IPS-11a (cell line): ENCODE results near the gene DNM3.

Experiments
- H3K4me3 ChIP-seq: one replicate; pipeline ENCODE4 v1.5.1; 2013; ENCODE audit warnings: low read depth, low read length, control low read depth

The DNM3 gene

DNA sequence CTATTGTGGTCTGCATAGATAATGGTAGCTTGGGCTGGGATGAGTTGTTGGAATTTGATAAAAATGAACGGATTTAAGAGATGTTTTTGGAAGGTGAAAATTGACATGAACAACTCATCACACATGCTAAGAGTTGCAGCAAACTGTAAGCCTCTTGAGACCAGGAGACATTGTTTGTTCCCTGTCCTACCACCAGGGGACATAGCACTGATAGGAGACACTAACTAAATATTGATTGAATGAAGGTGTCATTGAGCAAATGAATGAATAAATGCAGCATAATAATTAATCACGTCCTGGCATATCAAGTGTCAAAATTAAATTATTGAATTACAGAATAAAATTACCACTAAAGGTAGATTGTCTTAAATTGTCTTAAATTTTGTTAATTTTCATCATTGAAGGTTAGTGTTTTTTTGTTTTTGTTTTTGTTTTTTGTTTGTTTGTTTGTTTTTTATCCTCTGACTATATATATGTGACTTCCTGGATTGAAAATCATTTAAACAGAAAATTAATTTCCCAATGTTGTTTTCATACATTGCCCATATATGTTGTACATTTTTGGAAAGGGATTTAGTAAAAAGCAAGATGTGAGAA is 293.9 kb downstream of the DNM3 start:
- H3K4me3 ChIP-seq, result no peak overlapping the region

DNA sequence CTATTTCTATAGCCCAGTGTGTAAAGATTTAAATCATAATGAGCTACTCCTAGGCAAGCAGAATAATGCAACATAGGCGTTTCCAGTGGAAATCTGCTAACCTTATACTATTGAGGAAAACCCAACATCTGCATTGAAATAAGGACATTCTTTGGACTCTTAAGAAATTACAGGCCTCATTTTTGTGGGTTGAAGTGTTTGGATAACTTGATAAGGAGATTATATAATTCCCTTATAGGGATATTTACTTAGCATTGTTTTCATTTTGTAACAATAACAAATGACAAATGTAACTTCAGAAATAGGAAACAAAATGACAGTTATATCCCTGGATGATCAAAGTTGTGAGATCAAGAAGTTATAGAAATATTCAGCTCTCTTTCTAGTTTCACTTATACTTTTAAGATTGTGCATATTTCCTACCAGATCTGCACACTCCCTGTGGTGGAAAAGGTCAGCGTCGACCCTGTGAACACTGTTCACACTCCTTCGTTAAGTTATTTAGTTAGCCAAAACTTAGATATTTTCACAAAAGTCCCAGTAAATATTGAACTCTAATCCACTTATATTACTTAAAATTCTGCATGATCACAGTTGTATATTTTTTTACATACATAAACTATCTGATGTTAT is 294.8 kb downstream of the DNM3 start:
- no peak overlapping the region for H3K4me3 ChIP-seq

DNA sequence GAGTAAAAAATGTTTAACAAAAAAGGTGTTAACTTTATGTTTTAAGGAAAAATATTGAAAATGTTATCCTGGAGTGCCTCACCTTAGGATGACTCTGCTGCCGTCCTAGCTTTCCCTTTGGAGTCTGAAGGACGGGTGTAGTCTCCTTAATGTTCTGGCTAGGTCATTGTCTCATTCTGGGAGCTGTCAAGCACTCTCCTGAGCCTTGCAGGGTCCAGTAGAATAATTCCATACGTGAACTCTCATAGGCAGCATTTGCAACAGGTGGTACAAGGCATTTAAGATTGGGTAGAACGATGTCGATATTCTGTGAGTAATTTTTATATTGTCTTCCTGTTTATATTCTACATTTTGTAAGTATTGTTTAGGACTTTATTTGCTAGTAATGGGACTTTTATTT is 295.6 kb downstream of the DNM3 start:
- no peak overlapping the region for H3K4me3 ChIP-seq

DNA sequence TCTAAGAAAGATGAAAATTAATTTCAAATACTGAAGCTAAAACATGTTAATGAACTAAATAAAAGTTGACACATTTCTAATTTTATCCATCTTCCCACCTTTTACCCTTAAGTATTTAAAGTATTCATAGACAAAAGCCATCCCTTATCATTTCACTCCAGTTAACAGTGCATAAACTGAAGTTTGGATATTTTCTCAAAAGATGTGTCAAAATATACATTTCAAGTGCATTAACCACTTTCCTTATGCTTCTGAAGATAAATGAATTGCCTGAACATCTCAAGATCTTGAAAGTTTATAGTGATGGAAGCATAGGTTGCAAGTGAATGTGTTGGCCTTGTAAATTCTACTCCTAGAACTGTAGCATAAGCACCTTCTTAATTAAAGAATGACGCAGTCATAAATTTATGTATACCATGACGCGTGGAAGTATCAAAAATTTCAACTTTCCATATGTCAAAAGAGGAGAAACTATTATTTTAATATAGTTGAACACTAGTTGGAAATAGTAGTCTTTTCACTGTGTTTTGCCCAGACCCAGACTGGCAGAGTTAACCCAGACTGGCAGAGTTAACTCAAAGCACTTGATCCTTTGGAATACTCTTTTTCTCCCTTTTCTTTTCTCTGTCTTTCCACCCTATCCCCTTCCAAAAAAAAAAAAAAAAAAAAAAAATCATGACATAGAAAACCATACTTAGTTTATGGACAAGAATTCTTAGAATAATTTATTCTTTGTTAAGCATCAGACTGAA is 296.6 kb downstream of the DNM3 start:
- no peak overlapping the region for H3K4me3 ChIP-seq

DNA sequence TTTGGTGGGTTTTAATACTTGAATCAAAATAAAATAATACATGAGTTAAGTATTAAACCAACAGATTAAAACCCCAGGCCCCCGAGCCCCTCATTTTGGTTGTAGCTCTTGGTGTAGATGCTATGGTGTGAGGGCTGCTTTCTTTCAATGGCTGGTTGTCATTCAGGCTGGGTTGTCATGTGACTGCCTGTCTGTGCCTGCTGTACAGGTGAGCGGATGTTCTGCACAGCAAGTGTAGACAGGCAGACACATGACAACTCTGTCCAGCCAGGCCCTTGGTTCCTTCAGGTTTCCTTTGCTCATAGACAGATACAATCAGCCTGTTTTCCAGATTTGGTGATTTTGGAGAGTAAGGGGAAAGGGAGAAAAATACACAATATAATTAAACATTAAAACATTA is 297.3 kb downstream of the DNM3 start:
- H3K4me3 ChIP-seq, result no peak overlapping the region

DNA sequence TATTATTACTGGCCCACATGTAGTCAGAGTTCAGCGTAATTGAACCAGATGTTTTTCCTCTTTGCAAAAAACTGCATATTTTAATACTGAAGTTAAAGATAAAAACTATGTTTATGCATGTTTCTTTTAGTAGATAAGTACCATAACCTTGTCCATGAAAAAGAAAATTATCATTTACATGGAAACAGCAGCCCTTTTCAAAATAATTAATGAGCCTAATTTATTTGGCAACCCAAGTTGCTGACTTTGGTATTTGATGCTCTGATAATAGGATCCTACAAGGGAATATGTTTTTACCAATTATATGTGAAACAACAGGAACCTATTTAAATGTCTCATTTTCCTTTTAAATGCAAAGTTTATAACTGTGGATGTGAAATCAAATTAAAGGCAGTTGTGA is 297.9 kb downstream of the DNM3 start:
- no peak overlapping the region for H3K4me3 ChIP-seq

DNA sequence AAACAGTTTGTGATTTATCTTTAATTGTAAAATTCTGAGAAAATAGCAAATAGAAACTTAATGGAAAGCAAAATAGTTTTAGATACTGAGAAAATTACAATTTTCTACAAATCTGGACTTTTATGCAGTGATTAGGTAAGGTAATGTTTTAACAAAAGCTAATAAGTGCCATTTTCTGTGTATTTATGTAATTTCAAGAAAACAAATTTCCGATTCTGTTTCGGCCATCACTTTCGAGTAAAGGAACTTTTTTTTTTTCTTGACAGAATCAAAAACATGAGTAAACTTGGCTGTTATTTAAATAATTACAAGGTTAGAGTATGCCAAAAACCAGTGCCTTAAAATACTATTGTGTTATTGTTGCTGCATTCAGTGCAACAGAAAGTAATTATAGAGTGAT is 298.8 kb downstream of the DNM3 start:
- no peak overlapping the region for H3K4me3 ChIP-seq

DNA sequence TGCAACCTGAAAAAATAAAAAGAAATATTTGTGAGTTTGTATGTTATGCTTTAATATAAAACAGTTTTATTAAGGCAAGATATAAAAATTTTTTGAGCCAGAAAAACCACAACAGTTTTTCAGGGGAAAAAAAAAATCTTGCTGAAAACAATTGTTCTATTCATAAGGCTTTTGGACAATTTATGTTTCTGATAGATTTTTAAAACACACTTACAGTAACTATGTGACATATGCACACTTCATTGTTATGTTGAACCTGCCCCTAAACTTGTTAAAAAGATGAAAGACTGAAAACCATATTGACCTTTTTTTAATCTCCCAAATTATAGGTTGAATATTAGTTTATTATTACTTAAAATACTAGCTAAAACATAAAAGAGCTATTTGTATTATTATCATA is 299.3 kb downstream of the DNM3 start:
- no peak overlapping the region for H3K4me3 ChIP-seq

DNA sequence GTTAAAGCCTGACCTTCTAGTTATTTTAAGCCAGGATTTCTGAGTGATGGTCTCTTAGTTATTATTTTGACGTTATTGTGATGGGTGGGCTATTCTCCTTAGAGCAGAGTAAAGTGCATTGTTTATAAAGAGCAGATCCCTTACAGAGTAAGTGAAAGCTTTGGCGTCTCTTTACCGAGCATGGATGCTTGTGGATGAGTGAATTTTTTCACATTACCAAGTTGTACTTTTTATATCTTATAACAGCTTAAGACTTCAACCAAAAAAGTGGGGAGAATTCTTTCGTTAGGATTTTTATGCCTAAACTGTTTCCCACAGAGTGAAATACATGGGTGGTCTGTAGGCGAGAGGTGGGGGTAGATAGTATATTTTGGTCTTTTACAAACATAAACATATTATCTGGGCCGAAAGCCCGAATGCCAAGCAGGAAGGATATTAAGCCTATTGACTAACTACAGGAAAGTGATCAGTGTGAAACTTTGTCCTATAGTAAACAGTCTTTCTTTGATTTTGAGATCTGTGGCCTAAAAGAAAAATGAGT is 300.1 kb downstream of the DNM3 start:
- H3K4me3 ChIP-seq, result no peak overlapping the region

DNA sequence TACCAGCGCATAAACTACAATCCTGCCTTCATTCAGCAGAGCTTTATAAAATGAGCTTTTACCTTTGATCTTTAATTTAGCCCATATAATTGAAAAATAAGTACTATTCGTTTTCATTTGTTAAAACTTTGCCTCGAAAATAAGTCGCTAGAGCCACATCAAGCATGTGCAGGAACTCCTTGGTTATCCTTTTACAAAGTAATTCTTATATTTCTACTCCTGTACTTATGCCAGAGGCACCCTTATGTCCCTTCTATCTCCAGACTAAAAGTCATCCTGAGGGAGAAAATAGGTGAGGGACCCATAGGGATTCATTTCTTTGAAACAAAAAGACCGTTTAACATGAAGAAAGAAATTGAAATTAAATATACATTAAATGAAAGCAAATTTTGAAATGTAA is 301.0 kb downstream of the DNM3 start:
- no peak overlapping the region for H3K4me3 ChIP-seq

DNA sequence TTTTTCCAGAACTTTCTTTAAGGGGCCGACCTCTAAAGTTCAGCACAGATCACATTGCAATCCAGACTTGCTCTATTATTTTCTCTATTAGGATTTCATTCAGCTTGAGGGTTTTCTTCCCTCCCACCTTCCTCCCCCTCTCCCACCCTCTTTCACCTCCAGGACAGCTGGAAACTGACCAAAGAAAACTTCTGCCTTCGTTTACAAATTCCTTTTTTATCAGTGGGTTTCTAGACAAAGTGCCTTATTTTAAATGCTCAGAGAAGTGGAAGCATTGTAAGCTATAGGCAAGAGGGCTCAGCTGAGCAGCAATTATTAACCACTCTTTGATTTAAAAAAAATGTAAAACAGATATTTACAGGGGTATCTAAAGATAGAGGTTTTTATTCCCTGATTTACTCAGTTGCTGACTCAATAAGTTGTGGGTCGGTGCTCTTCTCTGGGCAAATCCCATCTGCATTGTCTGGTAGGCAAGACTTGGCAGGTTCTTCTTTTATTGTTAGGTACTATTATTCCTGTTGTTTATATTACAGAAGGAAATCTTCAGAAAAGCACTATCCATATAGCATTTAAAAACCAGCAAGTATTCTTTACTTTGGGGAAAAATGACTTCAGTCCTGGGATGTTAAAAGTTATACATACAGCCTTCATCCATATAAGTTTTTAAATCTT is 302.2 kb downstream of the DNM3 start:
- H3K4me3 ChIP-seq, result no peak overlapping the region

DNA sequence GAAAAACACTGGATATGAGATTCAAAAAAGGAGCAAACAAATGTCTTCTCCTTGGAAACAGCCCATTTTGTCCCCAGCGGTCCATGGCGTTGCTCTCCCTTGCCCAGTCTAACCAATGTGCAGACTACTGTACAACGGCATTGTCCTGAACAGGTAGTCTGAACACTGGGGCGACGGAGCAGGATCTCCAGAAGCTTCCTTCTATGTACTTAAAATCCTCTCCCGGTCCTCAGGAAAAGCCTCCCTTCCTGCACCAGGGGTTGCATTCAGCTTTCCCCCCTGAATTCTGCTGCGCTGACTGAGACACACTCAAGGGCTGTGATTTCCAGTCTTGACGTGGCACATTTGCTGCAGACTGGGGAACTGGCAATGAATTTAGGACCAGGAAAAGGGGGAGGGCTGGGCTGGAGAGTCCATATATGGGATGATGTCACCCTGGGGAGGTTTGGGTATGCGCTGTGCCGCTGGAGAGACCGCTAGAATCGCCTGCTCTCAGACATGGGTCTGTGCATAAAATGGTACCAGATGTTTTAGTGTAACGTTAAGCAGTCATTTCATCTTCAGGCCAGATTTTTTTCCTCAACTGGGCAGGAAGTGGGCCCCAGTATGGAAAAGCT is 303.3 kb downstream of the DNM3 start:
- H3K4me3 ChIP-seq, result no peak overlapping the region

DNA sequence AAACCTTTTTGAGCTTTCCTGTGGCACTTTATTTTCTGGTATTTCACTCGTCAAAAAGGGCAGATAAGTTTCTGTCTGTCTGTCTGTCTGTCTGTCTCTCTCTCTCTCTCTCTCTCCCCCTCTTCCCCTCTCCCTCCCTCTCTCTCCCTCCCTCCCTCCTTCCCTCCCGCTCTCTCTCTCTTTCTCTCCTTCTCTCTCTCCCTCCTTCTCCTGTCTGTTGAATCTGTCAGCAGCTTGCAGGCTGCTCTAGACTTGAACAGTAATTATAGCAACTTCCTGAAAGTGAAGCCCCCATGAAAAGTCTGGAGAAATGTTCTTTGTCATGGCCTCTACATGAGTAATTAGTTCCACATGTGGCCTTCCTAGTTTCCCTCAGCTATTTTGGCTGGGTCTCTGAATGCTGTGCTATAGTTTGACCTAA is 303.9 kb downstream of the DNM3 start:
- H3K4me3 ChIP-seq, result no peak overlapping the region

DNA sequence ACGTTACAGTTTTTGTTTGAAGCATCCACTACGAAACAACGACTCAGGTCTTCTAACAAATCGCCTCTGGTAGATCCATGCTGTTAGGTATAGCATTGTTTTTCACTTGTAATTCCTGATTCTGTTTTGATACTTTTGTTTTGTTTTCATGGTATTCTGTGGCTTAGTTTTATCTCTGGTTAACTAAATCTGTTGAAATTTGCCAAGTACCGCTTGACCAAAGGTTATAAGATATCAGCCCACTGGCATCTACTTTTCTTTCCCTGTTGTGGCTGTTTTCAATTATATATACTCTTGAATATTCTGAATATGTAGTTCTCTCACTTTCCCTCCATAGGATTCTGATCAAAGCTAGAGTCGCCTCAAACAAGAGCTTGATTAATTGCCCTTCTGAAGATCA is 304.4 kb downstream of the DNM3 start:
- no peak overlapping the region for H3K4me3 ChIP-seq

DNA sequence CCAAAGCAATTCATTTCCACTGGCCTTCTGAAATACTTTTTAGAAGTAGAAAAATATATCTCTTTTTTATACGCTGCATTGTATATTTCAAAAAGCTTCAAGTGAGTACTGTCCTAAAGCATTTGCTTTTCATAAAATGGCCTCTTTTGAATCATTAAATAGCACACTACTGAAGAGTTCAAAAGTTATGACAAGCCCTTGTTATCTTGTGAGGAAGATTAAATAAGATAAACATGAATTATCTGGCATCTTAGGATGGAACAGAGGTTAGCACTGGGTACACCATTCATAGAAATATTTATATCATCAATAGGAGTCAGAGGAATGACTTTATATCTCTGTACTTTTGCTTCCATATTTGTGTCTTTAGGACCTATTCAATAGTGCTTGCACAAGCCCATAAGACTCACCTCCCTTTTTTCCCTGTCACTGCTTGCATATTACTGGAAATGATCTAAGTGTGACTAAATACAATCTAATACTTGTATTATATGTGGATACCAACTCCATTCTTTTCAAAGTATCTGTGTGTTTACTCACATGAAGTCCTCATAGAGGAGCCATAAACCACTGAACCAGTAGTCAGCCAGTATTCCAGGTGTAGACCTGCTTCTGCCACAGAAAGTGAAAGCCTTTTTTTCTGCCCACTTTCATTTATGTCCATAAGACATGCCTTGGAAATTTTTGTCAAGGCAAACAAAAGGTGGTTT is 305.0 kb downstream of the DNM3 start:
- H3K4me3 ChIP-seq, result no peak overlapping the region

DNA sequence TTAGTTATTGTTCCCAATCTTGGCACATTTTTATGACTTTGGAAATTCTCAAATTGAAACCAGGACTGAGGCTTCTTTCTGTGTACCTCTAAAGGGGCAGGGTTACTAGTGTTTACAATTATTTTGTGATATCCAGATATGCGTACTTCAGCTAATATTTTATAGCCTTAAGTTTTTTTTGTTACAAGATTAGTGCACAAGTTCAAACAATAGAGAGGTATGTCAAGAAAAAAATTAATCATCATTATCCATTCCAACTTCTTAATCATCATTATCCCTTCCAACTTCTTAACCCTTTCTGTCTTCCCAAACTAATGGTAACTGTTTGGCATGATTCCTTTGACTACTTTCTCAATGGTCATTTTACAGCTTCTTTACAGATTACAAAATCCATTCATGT is 306.2 kb downstream of the DNM3 start:
- H3K4me3 ChIP-seq, result no peak overlapping the region

DNA sequence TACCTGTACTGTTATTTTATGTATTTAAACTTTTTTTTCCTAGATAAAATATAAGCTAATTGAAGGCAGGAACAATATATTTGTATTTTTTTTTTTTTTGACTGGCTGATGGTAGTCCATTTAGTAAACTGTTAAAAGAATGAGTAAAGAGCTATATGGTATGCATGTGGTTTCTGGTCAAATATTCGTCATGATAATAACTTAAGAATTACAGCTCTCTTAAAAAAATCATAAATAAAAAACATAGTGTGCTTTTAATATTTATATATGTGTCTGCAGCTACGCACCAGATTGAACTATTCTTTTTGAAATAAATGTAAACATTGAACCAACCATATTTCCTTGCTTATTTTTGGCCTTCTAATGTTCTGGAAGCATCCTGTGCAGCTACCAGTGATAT is 306.9 kb downstream of the DNM3 start:
- no peak overlapping the region for H3K4me3 ChIP-seq

DNA sequence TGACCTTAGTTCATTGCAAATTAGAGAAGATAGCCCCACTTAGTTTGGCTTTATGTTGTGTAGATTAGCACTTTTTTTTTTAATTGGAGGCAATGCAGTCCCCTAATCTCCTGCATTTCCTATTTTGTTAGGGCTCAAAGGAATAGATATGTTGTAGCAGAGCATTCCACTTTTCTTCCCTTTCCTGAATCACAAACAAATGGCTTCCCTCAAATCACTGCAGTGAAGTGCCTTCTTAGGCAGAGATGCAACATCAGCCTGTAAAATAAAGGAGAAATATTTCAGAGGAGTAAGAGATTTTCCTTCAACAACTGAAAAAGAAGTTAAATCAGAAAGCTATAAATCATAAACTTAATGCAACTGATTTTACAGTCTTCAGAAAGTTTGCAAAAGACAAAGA is 307.4 kb downstream of the DNM3 start:
- H3K4me3 ChIP-seq, result no peak overlapping the region

DNA sequence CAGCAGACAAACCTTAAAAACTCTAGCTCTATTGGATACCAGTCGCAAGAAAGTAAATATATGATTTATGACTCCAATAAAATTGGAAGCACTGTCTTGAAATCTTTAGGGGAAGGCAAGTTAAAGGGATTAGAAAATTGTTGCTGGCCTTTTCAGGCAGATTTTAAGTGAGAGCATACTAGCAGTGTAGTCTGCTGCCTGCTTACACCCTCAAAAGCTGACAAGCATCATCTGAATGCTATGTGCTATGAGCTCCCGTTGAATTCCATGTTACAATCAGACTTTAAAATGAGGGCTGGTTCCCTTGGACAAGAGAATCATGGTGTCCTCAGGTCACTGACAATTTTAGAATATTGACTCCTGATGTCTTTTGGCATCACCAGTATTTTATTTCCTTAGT is 308.0 kb downstream of the DNM3 start:
- H3K4me3 ChIP-seq, result no peak overlapping the region

DNA sequence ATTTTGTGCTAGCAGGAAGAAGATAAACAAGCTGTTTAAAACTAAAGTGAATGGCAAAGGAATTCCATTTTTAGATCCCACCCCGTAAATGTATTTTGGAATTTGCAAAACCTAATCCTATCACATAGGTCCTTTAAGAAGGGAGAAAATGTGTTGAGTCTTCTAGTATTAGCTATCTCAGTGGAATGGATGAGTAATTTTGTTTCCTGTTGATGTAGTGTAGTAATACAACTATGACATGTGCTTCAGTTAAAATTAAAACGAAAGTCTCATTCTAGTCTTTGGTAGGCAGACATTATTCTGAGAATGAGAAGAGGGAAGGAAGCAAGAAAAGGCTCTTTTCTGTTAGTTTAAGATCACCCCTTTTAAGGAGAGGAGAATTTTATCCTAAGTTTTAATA is 313.3 kb downstream of the DNM3 start:
- H3K4me3 ChIP-seq, result no peak overlapping the region

DNA sequence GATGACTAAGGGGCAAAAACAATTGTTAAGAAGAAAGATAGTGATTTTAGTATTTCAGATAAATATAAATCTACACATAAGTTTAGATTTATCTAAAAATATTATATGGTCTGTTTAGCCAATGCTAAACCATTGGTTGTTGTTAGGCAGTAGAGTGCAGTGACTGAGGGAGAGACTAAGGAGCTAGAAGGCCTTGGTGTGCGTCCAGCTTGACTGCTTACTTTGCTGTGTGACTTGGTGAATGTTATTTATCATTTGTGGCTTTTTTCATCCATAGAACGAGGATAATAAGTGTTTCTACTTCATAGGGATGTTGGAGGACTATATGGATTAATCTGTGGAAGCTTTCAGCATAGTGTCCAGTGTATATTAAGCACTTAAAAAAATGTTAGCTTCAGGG is 314.5 kb downstream of the DNM3 start:
- no peak overlapping the region for H3K4me3 ChIP-seq
